GM18861 (cell line): ENCODE data around the gene TMEM109.

ENCODE experiments used
- ATAC-seq: cut with Tn5 transposase; IDR thresholded peaks from one replicate; pipeline ENCODE4 v1.9.1; 2021; ENCODE audit not compliant: unreplicated experiment

The TMEM109 gene

DNA sequence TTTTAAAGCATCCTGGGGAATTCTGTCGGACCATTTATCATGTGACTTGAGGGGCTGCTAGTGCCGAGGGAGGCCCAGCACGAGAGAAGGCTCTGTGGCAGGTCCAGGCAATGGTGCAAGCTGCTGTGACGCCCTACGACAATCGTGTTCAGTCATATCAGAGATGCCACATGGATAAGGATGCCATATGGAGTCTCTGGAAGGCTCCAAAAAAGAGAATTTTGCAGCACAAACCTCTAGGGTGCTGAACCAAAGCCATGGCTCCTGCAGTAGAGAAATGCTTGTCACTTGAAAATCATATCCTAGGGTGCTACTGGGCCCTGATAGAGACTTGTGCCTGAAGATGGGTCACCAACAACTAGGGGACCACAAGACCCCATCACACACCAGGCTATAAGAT lies 50.8 kb downstream of the TMEM109 start:
- ATAC-seq: no peak

DNA sequence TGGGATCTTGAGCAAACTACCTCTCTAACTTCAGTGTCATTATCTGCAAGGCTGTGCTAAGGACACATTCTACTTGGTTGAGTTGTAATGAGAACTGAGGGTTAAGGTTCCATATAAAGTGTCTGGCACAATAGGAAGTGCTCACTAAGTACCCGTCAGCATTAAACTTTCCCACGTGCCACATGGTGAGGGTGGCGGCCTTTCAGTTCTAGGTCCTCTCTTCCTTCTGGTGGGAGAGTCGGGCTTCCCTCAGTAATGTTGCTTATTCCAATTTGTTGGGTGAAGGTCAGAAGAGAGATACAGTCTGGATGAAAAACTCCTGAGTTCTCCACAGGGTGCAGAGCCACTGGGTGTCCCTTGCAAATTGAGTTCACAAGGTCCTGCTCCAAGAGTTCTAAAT lies 52.9 kb downstream of the TMEM109 start:
- ATAC-seq: no peak

DNA sequence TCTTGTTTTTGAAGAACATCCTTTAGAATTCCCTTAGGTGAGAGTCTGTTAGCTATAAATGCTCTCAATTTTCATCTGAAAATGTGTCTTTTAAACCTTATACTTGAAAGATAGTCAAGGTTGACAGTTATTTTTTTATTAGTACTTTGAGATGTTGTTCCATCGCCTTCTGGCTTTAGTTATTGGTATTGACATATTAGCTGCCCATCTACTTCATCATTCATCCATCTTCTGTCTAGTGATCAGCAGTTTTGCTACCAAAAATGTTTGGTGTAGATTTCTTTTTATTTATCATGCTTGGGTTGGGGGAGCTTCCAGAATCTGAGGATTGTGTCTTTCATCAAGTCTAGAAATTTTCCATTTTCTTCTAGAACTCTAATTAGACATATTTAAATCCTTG lies 54.3 kb downstream of the TMEM109 start:
- ATAC-seq: no peak

DNA sequence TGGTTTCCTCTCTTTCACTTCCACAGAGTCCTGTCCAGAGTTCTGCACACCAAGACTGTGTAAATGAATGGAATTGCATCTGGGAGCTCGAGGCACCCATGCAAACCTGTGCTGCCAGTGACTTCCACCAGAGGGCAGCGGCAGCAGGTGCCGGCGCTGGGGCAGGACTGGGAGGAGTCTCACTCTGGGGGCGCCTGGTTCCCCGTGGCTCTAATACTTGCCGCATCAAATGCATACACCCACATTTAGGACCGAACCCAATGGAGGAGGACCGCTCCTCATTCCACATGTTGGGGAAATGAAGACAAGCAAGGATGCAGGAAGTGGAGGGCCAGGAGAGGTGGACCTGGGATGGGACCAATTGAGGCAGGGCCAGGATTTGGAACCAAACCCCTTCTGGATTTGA lies 56.4 kb downstream of the TMEM109 start:
- ATAC-seq: no peak

DNA sequence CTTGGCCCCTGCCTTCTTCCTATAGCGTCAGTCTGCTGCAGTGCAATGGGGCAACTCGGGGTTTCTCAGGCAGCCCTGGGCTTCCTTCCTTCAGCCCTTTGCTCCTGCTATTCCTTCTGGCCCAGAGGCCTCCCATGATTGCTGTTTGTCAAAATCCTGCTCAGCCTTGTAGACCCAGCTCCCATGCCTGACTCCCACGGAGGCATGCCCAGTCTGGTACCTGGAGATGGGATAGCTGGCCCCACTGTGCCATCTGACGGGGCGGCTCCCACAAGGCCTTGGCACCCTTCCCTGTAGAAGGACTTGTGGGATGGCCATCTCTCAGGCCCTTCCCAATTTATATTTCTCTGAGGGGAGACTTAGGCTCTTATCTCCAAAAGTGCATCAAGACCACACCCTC lies 56.9 kb downstream of the TMEM109 start:
- no peak for ATAC-seq

DNA sequence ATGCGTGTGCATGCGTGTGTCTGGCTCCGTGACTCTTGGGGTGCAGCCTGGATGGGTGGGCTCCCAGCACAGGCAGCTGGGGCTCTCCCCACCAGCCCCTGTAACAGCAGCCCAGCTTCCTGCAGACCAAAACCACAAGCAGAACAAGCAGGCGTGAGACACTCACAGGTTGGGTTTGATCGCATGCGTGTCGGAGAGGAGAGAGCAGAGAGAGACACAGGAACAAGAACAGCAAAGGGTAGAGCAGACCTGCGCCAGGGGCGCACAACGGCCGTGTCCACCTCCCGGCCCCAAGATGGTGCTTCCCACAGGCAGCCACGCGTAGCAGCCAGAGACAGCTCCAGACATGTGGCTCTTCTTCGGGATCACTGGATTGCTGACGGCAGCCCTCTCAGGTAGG lies 57.6 kb downstream of the TMEM109 start, which contains the start of gene CD6:
Gene CD6, plus strand, starts transcription at position 161 of the 400 bp plus-strand sequence. Its CDS starts 186 bp downstream, at position 347.
- no peak for ATAC-seq

DNA sequence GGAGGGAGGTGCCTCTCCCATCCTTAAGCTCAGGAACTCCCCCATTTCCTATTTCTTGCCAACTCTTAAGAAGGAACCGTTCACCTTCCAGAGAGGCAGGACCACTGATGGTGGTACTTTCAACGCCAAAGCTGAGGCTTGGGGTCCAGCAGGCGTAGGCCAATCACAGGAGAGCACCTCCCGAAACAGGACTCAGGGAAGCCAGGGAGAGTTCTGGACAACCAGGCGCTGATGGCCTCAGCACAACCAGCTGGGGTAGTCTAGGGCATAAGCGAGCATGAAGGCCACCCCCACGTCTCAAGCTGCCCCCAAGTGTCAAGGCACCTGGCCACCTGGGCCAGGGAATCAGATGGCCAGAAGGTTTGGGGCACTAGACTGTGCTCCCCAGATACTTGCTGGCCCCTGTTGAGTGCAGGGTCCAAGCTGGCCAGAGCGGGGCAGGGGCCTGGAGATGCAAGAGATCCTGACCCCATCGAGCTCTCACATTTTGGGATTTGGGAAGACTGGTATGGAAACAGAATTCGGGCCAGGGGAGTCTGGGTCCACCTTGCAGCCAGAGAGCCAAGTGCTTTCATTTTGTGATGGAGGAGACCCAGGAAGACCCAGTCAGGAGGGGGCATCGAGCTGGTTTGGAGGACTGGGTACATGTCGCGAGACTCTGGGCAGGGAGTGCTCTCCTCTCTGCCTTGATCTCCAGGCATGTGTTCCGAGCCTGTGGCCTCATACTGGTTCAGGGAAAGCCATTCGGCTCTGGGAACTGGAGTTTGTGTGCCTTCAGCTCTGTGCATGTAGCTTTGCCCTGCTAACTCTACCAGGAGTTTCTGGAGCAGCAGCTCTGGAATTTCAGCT lies 58.4 kb downstream of the TMEM109 start:
- no peak for ATAC-seq
